Measurements from ENCODE around the gene PDE6H. TPM values are rescaled to one million over a fixed set of nuclear protein-coding genes. Genes with fewer than 3 reads are reported as not detected.

PDE6H gene
- total and polyA plus RNA-seq, 2 of the 8 experiments (the other 6 are each of a cell fraction or from before 2014, with no cell fraction given), result not detected

GRCh38 chr12:14993537-14994266 is 20.9 kb downstream of the PDE6H start:
- Histone ChIP-seq H4K5ac (ENCODE audit: insufficient read length, low read depth, low read length) (no peak overlapping the region), H3K4ac (replicated peaks; ENCODE audit: insufficient read length, low read depth, low read length) (no peak overlapping the region), H3K27ac (ENCODE audit: low read depth, low read length) (no peak overlapping the region), H2BK120ac (replicated peaks; ENCODE audit: low read depth, low read length) (no peak overlapping the region), H3K23ac (ENCODE audit: insufficient read length) (no peak overlapping the region), H3K36me3 (ENCODE audit: control insufficient read depth in 2 of 4, insufficient read depth in 4 of 4, low read length in 3 of 4) (no peaks in the 10 kb centered on the region), H3K4me3 (ENCODE audit: extremely low read depth in 1 of 4, insufficient read depth in 2 of 4, low read depth in 3 of 4, low read length in 4 of 4) (no peak overlapping the region), H3K79me2 (ENCODE audit: control insufficient read depth in 1 of 2, insufficient read depth in 2 of 2, low read length in 2 of 2) (no peaks in the 10 kb centered on the region), H2BK5ac (ENCODE audit: low read depth, low read length) (no peak overlapping the region), H3K56ac (replicated peaks; ENCODE audit: insufficient read length, low read depth, low read length) (no peak overlapping the region), H4K91ac (replicated peaks; ENCODE audit: insufficient read length, low read length) (no peak overlapping the region), H4K20me1 (replicated peaks in 1 of 2; ENCODE audit: control insufficient read depth in 1 of 2, insufficient read depth in 2 of 2, low read length in 2 of 2) (no peaks in the 10 kb centered on the region), H2BK12ac (ENCODE audit: low read depth, low read length) (no peak overlapping the region), H2AFZ (ENCODE audit: low read length) (no peak overlapping the region), H3K18ac (ENCODE audit: extremely low read depth, low read length) (no peak overlapping the region), H2BK20ac (ENCODE audit: low read length) (no peak overlapping the region), H3K4me2 (ENCODE audit: insufficient read depth in 1 of 2, low read depth in 2 of 2, low read length in 2 of 2) (no peak overlapping the region), H3K14ac (ENCODE audit: insufficient read length) (no peak overlapping the region), H3K27me3 (replicated peaks in 1 of 4; ENCODE audit: control insufficient read depth in 3 of 4, extremely low read depth in 1 of 4, insufficient read depth in 3 of 4, low read length in 3 of 4) (no peaks in the 10 kb centered on the region), H2BK15ac (ENCODE audit: low read length) (no peak overlapping the region), H3K9me3 (ENCODE audit: insufficient read depth in 2 of 2, low read depth in 1 of 2, low read length in 1 of 2) (no peaks in the 10 kb centered on the region), H3K9ac (replicated peaks in 1 of 4; ENCODE audit: extremely low read depth in 1 of 4, low read depth in 3 of 4, low read length in 3 of 4) (no peak overlapping the region), H3K23me2 (ENCODE audit: low read depth, low read length) (no peaks in the 10 kb centered on the region), H3K4me1 (replicated peaks in 1 of 4; ENCODE audit: control insufficient read depth in 3 of 4, insufficient read depth in 4 of 4, low read length in 3 of 4) (no peaks in the 10 kb centered on the region), H2AK5ac (ENCODE audit: low read depth, low read length) (no peak overlapping the region), H4K8ac (ENCODE audit: extremely low read depth, insufficient read depth, low read length) (no peak overlapping the region), H3K79me1 (ENCODE audit: low read depth, low read length) (no peaks in the 10 kb centered on the region)
- WGBS, 2 experiments (ENCODE audit: extremely low coverage in 1 of 2, insufficient coverage in 1 of 2, insufficient read length in 1 of 2, insufficient replicate concordance in 2 of 2, low coverage in 1 of 2, low lambda C conversion rate in 2 of 2, missing lambda C conversion rate in 1 of 2), result 89% methylated on average over 4 of the region's 4 CpGs; no CpG with 5 or more reads in 1 of the 2 experiments
- no peak for FAIRE-seq
- DNase-seq (ENCODE audit: low read depth in 1 of 2, low spot score in 2 of 2), result no peak
- CTCF ChIA-PET (ENCODE audit: partially characterized antibody), result interaction anchor here (0.6 to 12.5 kb wide), 8 partner anchors 10 to 221 kb away, joined by 3 to 116 read pairs (median 3); partner anchors contain the start of genes ART4 and ERP27
- POLR2A ChIA-PET (ENCODE audit: partially characterized antibody), result no interaction called here
- TF ChIP-seq SP2 (IDR thresholded peaks at IDR 0.05; ENCODE audit: low read length), result no peak

Data from H1 (cell line).